ENCODE results near the gene ITGB1BP1.

The ITGB1BP1 gene

GRCh38 chr2:9423100-9423921 is at the start of gene ITGB1BP1, which contains the start of gene CPSF3:
TSS of gene ITGB1BP1 (minus strand) at chr2:9423528. CDS start at chr2:9418697, 4,831 bp downstream.
TSS of gene CPSF3 (plus strand) at chr2:9423654. CDS start at chr2:9423774, 120 bp downstream.
- peak; percentile 97 for DNase-seq

- no peak for DNase-seq
Observed at GRCh38 chr2:9472511-9472910, 49.2 kb upstream of the ITGB1BP1 start.

DNA sequence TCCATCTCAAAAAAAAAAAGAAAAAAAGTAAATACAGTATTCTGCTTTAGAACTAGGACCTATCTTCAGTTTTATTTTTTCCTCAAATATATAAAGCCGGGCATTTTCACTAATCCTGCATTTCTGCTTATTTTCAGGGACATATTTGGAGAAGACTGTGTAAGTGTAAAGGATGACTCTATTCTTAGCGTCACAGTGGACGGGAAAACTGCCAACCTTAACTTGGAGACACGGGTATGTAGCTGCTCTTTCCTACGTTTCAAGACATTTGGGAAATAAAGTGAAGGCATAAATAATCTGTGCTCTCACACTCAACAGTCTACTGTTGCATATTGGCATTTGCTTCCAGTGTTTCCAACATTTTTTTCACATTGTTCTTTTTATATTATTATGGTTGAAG is 47.9 kb upstream of the ITGB1BP1 start:
- DNase-seq: no peak

DNA sequence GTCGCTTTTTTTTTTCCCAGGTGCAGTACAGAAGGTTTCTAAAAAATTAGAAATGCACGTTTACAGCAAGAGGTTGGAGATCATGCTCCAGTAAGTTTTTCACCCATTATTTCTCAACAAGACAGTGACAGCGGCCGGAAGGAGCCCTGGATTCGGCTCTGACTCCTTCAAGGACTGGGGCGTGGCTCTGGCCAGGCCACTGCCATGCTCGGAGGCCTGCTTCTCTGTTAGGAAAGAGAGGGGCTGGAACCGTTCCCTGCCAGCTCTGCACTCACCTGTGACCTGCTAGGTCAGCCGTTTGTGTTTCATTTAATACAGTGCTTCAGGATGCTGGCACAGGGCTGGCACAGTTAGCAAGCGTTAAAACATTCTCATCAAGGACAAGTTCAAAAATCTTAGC is 44.4 kb upstream of the ITGB1BP1 start:
- DNase-seq: no peak

DNA sequence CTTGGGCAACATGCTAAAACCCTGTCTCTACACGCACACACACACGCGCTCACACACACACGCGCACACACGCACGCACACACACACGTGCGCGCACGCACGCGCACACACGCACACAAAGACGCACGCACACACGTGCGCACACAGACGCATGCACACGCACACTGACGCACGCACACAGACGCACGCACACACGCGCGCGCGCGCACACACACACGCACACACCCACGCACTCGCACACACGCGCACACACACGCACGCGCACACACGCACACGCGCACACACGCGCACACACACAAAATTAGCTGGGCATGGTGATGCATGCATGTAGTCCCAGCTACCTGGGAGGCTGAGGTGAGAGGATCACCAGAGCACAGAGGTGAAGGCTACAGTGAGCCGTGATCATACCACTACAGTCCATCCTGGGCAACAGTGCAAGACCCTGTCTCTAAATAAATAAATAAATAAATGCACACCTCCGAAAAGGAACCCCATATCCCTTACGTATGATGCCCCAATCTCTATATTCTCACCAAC is 42.9 kb upstream of the ITGB1BP1 start:
- DNase-seq: no peak

GRCh38 chr2:9465170-9465569 is 41.8 kb upstream of the ITGB1BP1 start:
- no peak for DNase-seq

- no peak for DNase-seq
Observed at GRCh38 chr2:9463698-9464034, 40.3 kb upstream of the ITGB1BP1 start.

DNA sequence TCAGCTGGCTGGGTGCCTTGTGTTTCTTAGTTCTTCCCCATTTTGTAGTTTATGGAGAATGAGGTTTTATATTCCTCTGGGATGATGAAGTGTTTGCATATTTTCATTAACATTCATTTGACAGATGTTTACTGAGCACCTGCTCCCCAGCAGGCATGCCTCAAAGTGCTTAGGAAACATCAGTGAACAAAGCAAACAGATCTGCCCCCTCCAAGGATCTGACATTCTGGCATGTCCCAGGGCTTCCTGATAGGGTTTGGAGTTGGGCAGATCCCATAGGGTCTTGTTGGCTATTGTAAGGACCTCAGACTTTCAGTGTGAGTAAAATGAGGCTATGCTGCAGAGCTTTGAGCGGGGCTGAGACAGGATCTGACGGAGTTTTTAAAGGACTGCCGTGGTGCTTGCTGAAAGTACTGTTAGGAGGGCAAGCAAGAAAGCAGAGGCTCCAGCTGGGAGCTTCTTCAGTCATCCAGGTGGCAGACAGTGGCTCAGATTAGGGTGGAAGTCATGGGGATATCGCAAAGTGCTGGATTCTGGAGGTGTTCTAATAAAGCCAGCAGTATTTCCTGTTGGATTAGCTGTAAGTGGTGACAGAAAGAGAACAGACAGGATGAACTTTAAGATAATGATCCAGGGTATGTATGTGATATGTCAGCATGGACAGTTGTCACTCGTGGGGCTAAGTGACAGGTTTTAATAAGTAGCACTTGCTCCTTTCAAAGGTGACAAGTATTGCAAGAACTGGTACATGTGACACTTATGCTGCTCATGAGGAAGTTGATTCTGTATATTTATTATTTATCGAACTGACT is 39.8 kb upstream of the ITGB1BP1 start:
- no peak for DNase-seq

- DNase-seq: no peak
Observed at GRCh38 chr2:9462313-9462712, 39.0 kb upstream of the ITGB1BP1 start.

DNA sequence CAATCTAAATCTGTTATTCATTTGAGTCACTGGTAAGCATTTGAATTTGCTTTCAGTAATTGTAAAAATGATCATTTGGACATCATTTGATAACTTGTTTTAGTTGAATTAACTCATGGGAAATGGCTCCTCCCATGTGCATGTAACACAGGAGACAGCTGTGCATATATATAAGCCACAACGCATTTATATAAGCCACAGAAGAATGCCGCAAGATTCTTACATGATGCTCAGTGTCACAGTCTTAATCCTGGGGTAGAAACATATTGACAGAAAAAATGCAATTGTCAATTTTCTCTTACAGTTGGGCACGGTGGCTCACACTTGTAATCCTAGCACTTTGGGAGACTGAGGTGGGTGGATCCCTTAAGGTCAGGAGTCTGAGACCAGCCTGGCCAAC is 37.8 kb upstream of the ITGB1BP1 start:
- no peak for DNase-seq

DNA sequence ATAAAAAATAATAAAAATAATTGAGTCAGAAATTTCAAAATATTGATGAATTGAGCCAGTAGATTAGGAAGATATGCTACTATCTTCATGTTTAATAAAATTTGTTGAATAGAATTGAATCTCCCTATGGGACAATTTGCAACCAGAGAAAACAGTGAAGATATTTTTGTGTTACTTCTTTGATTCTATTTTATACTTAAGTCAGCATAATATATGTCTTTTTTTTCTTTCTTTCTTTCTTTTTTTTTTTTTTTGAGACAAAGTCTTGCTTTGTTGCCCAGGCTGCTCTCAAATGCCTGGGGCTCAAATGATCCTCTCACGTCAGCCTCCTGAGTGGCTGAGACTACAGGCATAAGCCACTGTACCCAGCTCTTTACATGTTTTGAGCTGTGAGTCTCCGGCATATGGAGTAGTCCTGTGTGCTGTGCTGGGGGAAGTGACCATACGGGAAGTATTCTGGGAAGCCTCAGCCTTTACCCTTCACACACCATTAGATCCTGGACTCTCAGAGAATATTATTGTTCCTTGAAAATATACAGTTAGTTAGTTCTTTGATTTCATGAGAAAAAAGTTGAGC is 37.2 kb upstream of the ITGB1BP1 start:
- no peak for DNase-seq

DNA sequence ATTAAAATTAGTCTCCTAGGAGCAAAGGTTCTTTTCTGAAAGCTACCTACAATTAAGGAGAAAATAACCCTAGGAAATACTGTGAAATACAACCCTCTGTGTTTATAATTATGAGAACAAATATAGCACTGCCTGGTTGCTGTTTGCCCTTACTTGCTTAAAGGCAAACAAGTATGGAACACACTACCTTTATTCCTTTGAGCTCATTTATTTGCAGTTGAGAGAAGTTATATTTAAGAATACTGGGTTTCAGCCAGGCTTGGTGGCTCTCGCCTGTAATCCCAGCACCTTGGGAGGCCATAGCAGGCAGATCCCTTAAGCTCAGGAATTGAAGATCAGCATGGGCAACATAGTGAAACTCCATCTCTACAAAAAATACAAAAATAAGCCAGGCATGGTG is 27.9 kb upstream of the ITGB1BP1 start:
- no peak for DNase-seq

GRCh38 chr2:9445089-9445488 is 21.8 kb upstream of the ITGB1BP1 start:
- no peak for DNase-seq

- DNase-seq: no peak
Observed at GRCh38 chr2:9443526-9443925, 20.2 kb upstream of the ITGB1BP1 start.

DNA sequence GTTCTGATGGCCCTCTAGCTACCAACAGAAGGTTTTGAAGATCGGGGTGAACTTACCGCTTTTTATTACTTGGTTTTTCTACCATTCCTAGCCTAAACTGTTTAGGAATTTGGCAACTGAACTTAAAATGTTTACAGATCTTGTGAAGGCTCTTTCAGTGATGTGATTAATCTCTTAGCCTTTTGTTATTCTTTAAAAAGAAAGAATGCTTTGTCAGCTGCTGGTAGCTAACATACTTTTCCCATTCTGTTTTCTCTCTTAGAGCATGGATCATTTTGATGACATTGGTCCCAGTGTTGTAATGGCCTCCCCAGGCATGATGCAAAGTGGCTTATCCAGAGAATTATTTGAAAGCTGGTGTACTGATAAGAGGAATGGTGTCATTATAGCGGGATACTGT is 18.2 kb upstream of the ITGB1BP1 start:
- no peak for DNase-seq

- DNase-seq: peak in 1 of 2 donors; percentile 8
Observed at GRCh38 chr2:9440058-9440727, 16.9 kb upstream of the ITGB1BP1 start.

DNA sequence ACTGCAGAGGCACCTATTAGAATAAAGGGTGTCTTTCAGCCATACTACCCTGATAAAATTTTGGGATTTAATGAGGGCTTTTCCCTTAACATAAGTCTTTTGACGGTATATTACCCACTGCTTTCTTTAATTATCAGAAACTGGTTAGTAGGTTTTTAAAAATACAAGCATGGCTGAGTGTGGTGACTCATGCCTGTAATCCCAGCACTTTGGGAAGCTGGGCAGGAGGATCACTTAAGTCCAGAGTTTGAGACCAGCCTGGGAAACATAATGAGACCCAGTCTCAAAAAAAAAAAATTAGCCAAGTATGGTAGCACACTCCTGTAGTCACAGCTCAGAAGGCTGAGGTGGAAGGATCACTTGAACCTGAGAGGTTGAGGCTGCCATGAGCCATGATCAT is 16.2 kb upstream of the ITGB1BP1 start:
- no peak for DNase-seq

DNA sequence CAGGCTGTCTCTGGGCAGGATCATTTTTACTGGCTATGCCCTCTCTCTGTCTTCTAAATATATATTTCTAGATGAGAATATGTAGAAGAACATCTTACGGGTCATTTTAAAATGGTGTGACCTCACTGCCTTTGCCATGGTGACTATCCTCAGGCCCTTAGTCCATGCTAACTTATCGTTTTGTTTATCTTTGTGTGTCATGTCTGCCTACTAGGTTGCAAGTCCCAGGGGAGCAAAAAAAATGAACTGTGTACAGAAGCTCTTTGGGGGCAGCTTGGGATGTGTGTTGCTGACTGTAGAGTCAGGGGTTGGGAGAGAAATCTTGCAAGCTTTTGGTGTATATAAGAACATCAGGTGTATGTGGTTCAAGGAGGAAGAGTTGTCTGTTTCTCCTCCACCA is 11.2 kb upstream of the ITGB1BP1 start:
- DNase-seq: no peak

GRCh38 chr2:9430316-9431293 is 7.3 kb upstream of the ITGB1BP1 start:
- DNase-seq: no peak

DNA sequence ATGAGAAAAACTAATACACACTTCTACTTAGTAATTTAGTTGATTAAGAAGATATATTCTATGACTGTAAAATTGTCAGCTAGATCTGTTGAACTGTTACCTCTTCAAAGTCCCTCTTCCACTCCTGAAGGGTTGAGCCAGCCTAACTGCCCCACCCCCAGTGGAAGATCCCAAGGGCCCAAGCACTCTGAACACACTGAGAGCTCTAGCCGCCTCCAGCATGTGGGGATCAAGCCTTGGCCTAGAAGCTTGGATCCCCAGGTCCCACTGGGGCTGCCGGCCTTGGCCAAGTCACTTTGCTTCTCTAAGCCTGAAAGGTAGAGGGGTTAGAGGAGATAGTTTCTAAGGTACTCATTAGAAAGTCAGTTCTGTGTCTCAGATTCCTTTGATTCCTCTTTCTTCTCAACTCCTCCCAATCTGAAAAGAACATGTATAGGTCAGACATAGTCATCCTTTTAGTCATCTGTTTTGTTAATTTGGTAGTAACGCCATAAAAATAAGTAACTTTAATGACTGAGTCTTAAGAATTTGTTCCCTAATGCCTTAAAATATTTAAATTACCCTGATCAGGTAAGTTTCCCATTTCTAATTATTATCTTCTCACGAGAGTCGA is 5.7 kb upstream of the ITGB1BP1 start:
- no peak for DNase-seq

Measured in hippocampal formation (tissue), 2 donors.